Mucosa of rectum (tissue), 2 donors: Measurements from ENCODE around the gene DDX31.

Experiments
- H3K27ac ChIP-seq, 2 donors: one replicate each; pipeline ENCODE4 v1.7.0; 2013; ENCODE audit warnings: inconsistent platforms in 2 of 2, low read depth in 2 of 2, low read length in 2 of 2
- H3K27me3 ChIP-seq, 2 donors: one replicate each; pipeline ENCODE4 v1.7.0; 2013; ENCODE audit warnings: low read length in 2 of 2; ENCODE audit not compliant: control insufficient read depth in 2 of 2, insufficient read depth in 2 of 2
- H3K36me3 ChIP-seq, 2 donors: one replicate each; pipeline ENCODE4 v1.7.0; 2013; ENCODE audit warnings: low read length in 2 of 2; ENCODE audit not compliant: control insufficient read depth in 2 of 2, insufficient read depth in 2 of 2
- H3K4me1 ChIP-seq, 2 donors: one replicate each; pipeline ENCODE4 v1.7.0; 2013; ENCODE audit warnings: low read length in 2 of 2, mild to moderate bottlenecking in 1 of 2; ENCODE audit not compliant: control insufficient read depth in 2 of 2, insufficient read depth in 2 of 2
- H3K4me3 ChIP-seq, 2 donors: one replicate each; pipeline ENCODE4 v1.7.0; 2013; ENCODE audit warnings: low read length in 2 of 2
- H3K9ac ChIP-seq, 2 donors: one replicate each; pipeline ENCODE4 v1.7.0; 2013; ENCODE audit warnings: low read length in 2 of 2, low read depth in 1 of 2, mild to moderate bottlenecking in 1 of 2
- H3K9me3 ChIP-seq, 2 donors: one replicate each; pipeline ENCODE4 v1.7.0; 2013; ENCODE audit warnings: low read length in 2 of 2; ENCODE audit not compliant: control insufficient read depth in 2 of 2
- donor health status: healthy.
- donor health status: Normal muscosa, but diverticular disease.

Gene DDX31

DNA sequence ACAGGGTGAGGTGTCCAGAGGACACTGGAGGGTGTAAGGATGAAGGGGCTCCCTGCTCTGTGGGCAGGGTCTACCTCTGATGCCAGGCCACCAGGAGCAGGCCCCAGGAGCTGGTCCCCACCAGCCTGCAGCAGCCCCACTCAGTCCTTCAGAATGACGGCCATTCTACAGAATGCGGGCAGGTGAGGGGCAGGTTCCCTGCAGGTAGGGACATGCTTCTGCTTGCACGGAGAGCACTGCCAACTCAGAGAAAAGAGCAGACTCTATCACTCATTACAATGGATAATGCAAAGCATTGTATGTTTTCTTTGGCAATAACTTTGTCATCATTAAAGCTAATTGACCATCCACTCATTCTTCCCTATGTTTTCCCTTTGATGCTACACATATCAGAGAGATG lies 39.0 kb downstream of the DDX31 start:
- Histone ChIP-seq H3K4me3 (no peak overlapping the region), H3K9me3 (no peaks in the 10 kb centered on the region), H3K27ac (no peak overlapping the region), H3K9ac (no peak overlapping the region), H3K36me3 (peaks cover 11 to 41% of the 10 kb centered on the region in 2 donors), H3K4me1 (peaks cover 0 to 21% of the 10 kb centered on the region in 2 donors), H3K27me3 (no peaks in the 10 kb centered on the region)

- Histone ChIP-seq H3K9ac (no peak overlapping the region), H3K27ac (no peak overlapping the region), H3K9me3 (no peaks in the 10 kb centered on the region), H3K27me3 (no peaks in the 10 kb centered on the region), H3K4me3 (no peak overlapping the region), H3K36me3 (peaks cover 16 to 48% of the 10 kb centered on the region in 2 donors), H3K4me1 (peaks cover 0 to 21% of the 10 kb centered on the region in 2 donors)
These were observed 39.7 kb downstream of the DDX31 start for GRCh38 chr9:132630116-132630515.

GRCh38 chr9:132628746-132629145 lies 41.0 kb downstream of the DDX31 start:
- Histone ChIP-seq H3K4me3 (no peak overlapping the region), H3K9ac (no peak overlapping the region)

DNA sequence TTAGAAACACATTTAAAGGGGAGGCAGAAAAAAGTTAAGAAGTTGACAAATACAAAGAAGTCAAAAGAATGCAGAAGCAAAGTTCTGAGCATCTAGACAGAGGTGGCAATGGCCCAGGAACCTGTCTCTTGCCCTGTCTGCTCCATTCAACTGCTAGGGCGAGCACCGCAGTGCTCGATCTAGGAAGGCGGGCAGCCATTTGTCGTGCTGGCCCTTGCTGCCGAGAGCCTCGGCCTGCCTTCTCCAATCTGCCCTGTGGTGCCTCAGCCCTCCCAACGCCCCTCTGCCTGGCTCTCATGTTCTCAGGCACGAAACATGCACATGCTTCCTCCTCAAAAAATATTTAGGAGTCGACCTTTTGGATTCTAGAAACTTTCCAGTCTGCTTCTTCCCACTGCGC lies 42.2 kb downstream of the DDX31 start:
- no peak overlapping the region for H3K9ac ChIP-seq
- H3K27ac ChIP-seq: no peak overlapping the region
- no peaks in the 10 kb centered on the region for H3K27me3 ChIP-seq
- H3K36me3 ChIP-seq: peaks cover 21 to 49% of the 10 kb centered on the region in 2 donors
- H3K4me1 ChIP-seq: peaks cover 0 to 16% of the 10 kb centered on the region in 2 donors
- H3K4me3 ChIP-seq: no peak overlapping the region
- H3K9me3 ChIP-seq: no peaks in the 10 kb centered on the region

More at GRCh38 chr9:132628746-132629145, 41.0 kb downstream of the DDX31 start:
- Histone ChIP-seq H3K9me3 (no peaks in the 10 kb centered on the region), H3K27me3 (no peaks in the 10 kb centered on the region), H3K4me1 (peaks cover 0 to 21% of the 10 kb centered on the region in 2 donors), H3K36me3 (peaks cover 21 to 49% of the 10 kb centered on the region in 2 donors), H3K27ac (no peak overlapping the region)

DNA sequence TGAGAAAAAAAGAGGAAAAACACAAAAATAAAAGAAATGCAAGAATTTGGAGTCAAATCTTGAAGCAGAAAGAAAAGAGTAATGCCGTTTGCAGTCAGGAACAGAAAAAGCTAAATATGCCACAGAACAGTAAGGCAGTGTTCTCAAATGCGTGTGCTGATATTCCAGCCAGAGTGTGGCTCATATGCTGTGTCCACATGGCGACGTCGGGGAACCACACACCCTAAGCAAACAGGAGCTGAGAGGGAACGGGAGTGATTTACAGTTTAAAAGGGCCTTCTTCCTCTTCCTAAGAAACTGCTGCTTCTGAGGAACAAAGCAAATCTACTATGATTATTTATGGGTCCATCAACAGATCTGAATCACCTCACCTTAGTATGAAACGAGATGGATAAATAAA lies 42.7 kb downstream of the DDX31 start:
- no peak overlapping the region for H3K27ac ChIP-seq
- H3K4me3 ChIP-seq: no peak overlapping the region
- H3K9ac ChIP-seq: no peak overlapping the region
- no peaks in the 10 kb centered on the region for H3K27me3 ChIP-seq
- peaks cover 21 to 53% of the 10 kb centered on the region in 2 donors for H3K36me3 ChIP-seq
- H3K4me1 ChIP-seq: peaks cover 0 to 13% of the 10 kb centered on the region in 2 donors
- no peaks in the 10 kb centered on the region for H3K9me3 ChIP-seq

DNA sequence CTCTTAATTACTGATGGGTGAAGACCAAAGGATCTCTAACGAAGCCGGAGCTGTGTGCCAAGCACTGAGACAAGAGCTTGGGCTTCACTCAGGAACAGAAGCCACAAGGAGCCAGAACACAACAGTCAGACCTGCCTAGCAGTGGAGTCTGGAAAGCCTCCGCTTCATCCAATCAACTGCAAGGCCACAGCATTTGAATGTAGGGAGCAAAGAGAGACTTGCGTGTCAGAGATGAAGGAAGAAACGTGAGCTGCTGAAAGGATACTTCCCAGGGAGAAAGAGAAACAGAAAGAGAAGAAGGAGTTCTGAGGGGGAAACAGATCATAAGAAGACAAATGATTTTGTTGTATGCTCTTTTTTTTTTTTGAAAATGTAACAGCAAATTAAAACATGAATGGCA lies 43.5 kb downstream of the DDX31 start:
- Histone ChIP-seq H3K9me3 (no peaks in the 10 kb centered on the region), H3K36me3 (peaks cover 25 to 48% of the 10 kb centered on the region in 2 donors), H3K4me1 (peaks cover 0 to 13% of the 10 kb centered on the region in 2 donors), H3K4me3 (no peak overlapping the region), H3K9ac (no peak overlapping the region), H3K27ac (no peak overlapping the region), H3K27me3 (no peaks in the 10 kb centered on the region)

GRCh38 chr9:132622159-132622558 lies 47.6 kb downstream of the DDX31 start:
- Histone ChIP-seq H3K27ac (no peak overlapping the region), H3K4me1 (peaks cover 0 to 7% of the 10 kb centered on the region in 2 donors), H3K9me3 (no peaks in the 10 kb centered on the region), H3K9ac (no peak overlapping the region), H3K27me3 (no peaks in the 10 kb centered on the region), H3K36me3 (peaks cover 25 to 26% of the 10 kb centered on the region in 2 donors), H3K4me3 (no peak overlapping the region)

GRCh38 chr9:132616725-132617124 lies 53.1 kb downstream of the DDX31 start:
- no peaks in the 10 kb centered on the region for H3K9me3 ChIP-seq
- H3K4me1 ChIP-seq: no peaks in the 10 kb centered on the region
- no peaks in the 10 kb centered on the region for H3K27me3 ChIP-seq
- H3K27ac ChIP-seq: no peak overlapping the region
- no peak overlapping the region for H3K4me3 ChIP-seq
- no peak overlapping the region for H3K9ac ChIP-seq
- H3K36me3 ChIP-seq: peaks cover 36 to 50% of the 10 kb centered on the region in 2 donors

- Histone ChIP-seq H3K36me3 (peaks cover 41 to 57% of the 10 kb centered on the region in 2 donors), H3K27me3 (no peaks in the 10 kb centered on the region), H3K4me3 (no peak overlapping the region)
These were observed 54.0 kb downstream of the DDX31 start for GRCh38 chr9:132615774-132616173.

DNA sequence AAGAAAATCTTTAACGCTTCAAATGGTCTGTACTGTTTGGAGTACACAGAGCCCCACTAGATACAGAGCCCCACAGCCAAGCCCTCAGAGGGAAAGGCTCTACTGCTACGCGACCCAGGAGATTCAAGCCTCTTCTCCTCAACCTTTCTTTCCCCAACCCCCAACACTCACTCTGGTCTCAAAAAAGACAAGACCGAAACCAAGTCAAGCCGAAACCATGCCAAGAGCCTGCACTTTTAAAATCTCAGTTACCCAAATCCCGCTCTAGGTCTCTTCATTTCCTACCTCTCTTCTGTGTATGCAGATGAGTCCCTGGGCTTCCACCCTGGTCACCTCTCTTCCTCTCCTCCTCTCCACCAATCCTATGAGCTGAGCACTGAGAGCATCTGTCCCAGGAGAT lies 55.5 kb downstream of the DDX31 start:
- Histone ChIP-seq H3K27me3 (no peaks in the 10 kb centered on the region), H3K9me3 (no peaks in the 10 kb centered on the region), H3K27ac (no peak overlapping the region), H3K9ac (no peak overlapping the region), H3K4me3 (no peak overlapping the region), H3K36me3 (peaks cover 46 to 62% of the 10 kb centered on the region in 2 donors), H3K4me1 (no peaks in the 10 kb centered on the region)

More at GRCh38 chr9:132615774-132616173, 54.0 kb downstream of the DDX31 start:
- H3K27ac ChIP-seq: no peak overlapping the region
- H3K9me3 ChIP-seq: no peaks in the 10 kb centered on the region
- no peaks in the 10 kb centered on the region for H3K4me1 ChIP-seq
- H3K9ac ChIP-seq: no peak overlapping the region

- Histone ChIP-seq H3K4me3 (no peak overlapping the region), H3K9ac (no peak overlapping the region), H3K27me3 (no peaks in the 10 kb centered on the region), H3K27ac (no peak overlapping the region), H3K36me3 (peaks cover 47 to 64% of the 10 kb centered on the region in 2 donors), H3K9me3 (no peaks in the 10 kb centered on the region), H3K4me1 (no peaks in the 10 kb centered on the region)
These were observed 59.1 kb downstream of the DDX31 start for GRCh38 chr9:132610661-132611060.
